ENCODE data around the gene RSPO1.
"Not testable (repeated sequence)": the region's sequence is repeated elsewhere in the genome, so short reads cannot be mapped to it uniquely, and the experiment has no call there.

RSPO1 gene
- total RNA-seq = 0 to 1.2 (median 0) reads per million in 17 experiments

GRCh38 chr1:37634244-37634991 lies at the start of gene RSPO1:
TSS of gene RSPO1 (minus strand) at chr1:37634892. CDS start at chr1:37629661, 5,231 bp downstream.
- peak in 2 of 4 experiments; percentile 5 to 17 for DNase-seq

DNA sequence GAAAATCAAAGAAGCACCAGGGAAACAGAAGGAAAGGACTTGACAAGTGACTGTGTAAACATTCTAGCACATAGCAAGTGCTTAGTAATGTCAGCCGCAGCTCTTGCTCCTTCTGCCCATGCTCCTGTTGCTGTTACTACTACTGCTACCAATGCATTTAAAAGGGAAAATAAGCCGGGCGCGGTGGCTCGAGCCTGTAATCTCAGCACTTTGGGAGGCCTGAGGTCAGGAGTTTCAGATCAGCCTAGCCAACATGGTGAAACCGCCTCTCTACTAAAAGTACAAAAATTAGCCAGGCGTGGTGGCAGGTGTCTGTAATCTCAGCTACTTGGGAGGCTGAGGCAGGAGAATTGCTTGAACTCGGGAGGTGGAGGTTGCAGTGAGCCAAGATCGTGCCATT lies 49.5 kb upstream of the RSPO1 start:
- DNase-seq = not testable (repeated sequence)

GRCh38 chr1:37682334-37682987 lies 47.8 kb upstream of the RSPO1 start:
- DNase-seq = peak; percentile 84 to 92 (median 89)

GRCh38 chr1:37680933-37681332 lies 46.2 kb upstream of the RSPO1 start:
- no peak for DNase-seq

DNA sequence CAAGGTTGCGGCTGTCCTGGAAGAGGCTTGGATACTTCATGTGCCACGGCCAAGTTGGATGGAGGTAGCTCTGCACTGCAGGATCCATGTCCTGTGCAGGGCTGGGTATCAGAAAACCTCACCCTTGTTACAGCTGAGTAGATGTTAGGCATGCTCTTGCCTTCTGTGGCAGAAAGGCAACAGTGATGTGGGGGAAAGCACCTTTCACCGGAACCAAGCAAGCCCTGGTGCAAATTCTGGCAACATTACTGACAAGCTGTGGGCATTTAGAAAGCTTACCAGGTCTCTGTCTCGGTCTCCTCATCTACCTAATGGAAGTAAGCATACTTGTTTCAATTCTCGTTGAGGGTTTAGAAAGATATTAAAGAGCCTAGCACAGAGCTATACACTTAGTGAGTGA lies 43.1 kb upstream of the RSPO1 start:
- no peak for DNase-seq

DNA sequence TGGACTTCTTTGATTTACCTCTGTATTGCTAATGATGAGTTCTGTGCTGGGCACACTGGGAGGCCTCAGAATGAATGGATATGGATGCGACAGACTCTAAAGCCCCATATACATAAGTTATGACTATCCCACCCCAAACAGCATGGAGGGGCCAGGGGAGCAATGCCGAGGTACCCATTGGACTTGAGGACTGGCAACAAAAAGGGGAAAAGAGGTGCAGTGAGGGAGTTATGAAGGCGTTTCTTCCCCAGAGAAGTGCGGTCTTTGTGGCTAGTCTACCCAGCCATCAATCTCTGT lies 42.4 kb upstream of the RSPO1 start:
- DNase-seq = no peak

DNA sequence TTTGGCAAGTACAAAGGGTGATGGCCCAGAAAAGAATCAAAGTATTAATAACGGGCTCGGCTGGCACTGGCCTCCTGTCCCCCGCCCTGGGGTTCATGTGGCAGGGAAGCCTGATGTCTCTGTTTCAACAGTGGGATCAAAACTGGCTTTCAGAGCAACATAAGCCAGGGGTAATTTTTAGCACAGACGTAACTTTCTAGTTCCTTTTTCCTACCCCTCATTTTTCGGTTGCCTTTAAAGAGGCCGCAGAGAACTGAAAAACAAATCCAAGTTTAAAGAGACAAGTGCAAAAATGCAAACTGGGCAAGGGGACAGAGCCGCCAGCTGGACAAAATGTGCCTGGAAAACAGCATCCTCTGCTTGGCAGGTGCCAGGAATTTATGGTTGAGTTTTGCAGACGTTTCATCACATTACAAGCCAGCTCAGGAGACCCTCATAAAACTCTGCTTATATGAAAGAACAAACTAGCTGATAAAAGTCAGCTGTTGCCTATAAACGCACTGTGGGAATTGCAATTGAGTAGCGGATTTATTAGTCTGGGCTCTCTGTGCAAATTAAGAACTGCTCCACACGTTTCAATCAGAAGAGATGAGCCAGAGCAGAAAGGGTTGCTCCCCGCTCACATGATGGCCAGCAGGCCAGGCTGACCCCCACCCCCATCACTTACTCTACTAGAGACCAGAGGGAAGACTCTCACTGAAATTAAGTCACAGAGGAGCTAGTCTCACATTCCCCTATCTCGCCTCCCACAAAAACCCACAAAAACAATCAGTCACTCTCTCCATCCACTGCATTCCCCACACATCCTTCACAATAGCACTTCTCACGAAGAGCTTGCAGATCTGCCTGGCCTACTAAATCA lies 41.8 kb upstream of the RSPO1 start:
- DNase-seq = peak in 3 of 4 experiments; percentile 14 to 43 (median 24)

- no peak for DNase-seq
These were observed 39.2 kb upstream of the RSPO1 start for GRCh38 chr1:37673920-37674319.

GRCh38 chr1:37672136-37672870 lies 37.6 kb upstream of the RSPO1 start:
- no peak for DNase-seq

- DNase-seq = no peak
These were observed 36.6 kb upstream of the RSPO1 start for GRCh38 chr1:37671261-37671660.

GRCh38 chr1:37670133-37670532 lies 35.4 kb upstream of the RSPO1 start:
- DNase-seq = peak in 1 of 4 experiments; percentile 13

GRCh38 chr1:37667023-37667671 lies 32.5 kb upstream of the RSPO1 start:
- DNase-seq = no peak

DNA sequence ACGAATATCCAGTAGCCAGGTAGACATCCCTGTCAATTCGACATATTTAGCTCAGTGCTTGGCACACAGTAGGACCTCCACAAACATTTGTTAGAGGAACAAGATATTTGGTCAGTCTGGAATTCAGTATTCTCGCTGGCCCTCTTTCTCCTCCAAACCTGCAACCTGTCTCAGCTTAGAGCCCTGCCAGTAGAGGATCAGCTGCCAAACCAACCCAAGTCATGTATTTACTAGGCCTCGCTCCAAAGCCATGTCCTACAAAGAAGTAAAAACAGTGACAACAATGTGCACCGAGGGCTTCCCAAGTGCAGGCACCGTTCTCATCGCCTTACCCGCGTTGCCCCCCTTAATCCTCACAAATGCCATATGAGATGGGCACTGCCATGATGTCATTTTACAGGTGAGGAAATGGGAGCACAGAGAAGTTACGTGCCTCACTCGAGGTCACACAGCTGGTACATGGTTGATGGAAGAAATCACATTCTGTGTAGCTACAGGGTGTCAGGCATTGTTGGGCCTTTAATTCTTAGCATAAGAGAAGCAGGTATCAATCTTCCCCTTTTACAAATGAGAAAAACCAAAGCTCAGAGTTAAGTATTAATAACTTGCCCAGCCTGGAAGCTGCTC lies 31.7 kb upstream of the RSPO1 start:
- no peak for DNase-seq

DNA sequence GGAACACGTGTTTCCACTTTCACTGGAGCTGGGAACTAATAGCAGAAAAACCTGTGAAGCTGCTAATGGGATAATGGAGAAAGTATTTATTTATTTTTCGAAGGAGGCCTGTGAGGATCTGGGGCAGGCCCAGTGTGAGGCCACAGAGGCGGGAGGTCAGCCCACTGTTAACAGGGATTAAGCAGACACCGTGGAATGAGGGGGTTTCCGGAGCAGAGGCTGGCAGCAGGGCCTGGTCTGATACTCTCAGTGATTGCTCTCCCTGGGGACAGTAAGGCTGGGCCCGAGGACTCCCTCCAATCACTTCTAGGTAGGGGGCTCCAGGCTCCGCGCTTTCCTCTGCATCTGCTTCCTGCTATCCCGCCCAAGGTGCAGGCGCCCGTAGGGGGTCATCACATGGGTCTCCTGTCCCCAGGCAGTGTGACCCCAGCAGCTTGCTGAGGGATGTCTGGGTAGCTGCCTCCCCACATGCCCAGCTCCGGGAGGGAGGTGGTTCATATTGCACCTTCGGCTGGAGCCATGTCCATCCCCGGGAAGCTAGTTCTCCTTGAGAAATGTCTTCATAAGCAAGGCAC lies 28.8 kb upstream of the RSPO1 start:
- DNase-seq = no peak

GRCh38 chr1:37662031-37662755 lies 27.5 kb upstream of the RSPO1 start:
- DNase-seq = no peak

GRCh38 chr1:37661401-37661800 lies 26.7 kb upstream of the RSPO1 start:
- no peak for DNase-seq

- DNase-seq = no peak
These were observed 26.0 kb upstream of the RSPO1 start for GRCh38 chr1:37660664-37661063.

DNA sequence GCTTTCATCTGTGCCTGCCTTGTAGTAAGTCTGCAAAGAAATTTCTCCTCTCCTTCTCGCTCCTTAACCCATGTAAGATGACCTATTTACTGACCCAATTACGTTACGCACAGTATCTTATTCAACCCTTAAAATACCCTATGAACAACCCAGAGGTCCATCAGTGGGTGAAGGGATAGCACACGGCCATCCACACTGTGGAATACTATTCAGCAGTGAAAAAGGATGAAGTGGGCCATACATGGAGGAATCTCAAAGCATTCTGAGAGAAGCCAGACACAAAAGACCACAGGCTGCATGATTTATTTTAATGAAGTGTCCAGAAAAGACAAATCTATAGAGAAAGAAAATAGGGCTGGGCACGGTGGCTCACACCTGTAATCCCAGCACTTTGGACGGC lies 23.8 kb upstream of the RSPO1 start:
- DNase-seq = no peak

DNA sequence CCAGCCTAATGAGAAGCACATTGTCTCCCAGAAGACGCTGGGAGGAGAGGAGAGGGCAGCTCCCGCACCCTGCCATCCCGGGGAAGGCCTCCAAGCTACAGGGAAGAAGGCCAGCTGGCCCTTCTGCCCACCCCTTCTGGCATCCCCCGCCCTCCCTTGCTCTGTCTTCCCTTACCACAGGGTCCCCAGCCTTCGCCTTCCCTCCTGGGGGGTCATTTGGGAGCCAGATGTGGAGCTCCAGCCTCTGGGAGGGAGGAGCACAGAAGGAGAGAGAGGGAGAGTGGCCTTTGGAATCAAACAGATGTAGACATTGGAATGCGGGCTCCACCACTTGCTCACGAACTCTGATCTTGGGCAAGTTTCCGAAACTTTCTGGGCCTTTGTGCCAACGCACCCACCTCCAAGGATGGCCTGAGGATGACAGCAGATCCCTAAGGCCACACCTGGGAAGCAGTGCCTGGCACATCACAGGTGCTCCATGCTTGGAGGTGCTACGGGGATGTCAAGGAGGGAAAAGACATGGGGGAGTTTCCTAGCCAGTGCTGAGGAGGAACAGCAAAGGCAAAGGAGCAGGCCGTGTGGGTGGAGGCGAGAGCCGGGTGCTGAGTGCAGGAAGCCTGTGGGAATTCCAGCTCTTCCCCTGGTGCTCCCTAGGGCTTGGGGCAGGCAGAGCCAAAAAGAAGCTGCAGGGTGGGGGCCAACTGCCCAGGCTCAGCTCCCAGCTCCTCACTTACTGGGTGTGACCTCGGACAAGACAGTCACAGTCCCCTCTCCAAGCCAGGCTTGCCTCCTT lies 23.1 kb upstream of the RSPO1 start:
- DNase-seq = no peak

GRCh38 chr1:37656881-37657280 lies 22.2 kb upstream of the RSPO1 start:
- no peak for DNase-seq
